T-helper 2 cell treated with Interferon-gamma antibody and Interleukin-4, amounts not matched to agents 5 μg/mL and 100 μg/mL, for 36 hours (primary cell): ENCODE results near the gene HYOU1.
A peak's percentile ranks its signal among the peaks of the same experiment; 100 is the strongest.

ENCODE experiments used
- DNase-seq: peaks from one replicate; pipeline ENCODE4 v3.0.0; 2021; ENCODE audit warnings: low spot score
- H3K27ac Mint-ChIP-seq: one replicate; pipeline ENCODE4 v1.8.0; 2021; ENCODE audit warnings: mild to moderate bottlenecking, mixed read lengths
- H3K27me3 Mint-ChIP-seq: one replicate; pipeline ENCODE4 v1.8.0; 2021; ENCODE audit warnings: low read depth, mixed read lengths
- H3K36me3 Mint-ChIP-seq: one replicate; pipeline ENCODE4 v1.8.0; 2021; ENCODE audit warnings: low read depth, mixed read lengths
- H3K4me1 Mint-ChIP-seq: one replicate; pipeline ENCODE4 v1.8.0; 2021; ENCODE audit warnings: low read depth, mixed read lengths
- H3K4me3 Mint-ChIP-seq: one replicate; pipeline ENCODE4 v1.8.0; 2022; ENCODE audit warnings: mild to moderate bottlenecking, moderate library complexity, mixed read lengths
- H3K9me3 Mint-ChIP-seq: one replicate; pipeline ENCODE4 v1.8.0; 2021; ENCODE audit warnings: mixed read lengths

The HYOU1 gene

DNA sequence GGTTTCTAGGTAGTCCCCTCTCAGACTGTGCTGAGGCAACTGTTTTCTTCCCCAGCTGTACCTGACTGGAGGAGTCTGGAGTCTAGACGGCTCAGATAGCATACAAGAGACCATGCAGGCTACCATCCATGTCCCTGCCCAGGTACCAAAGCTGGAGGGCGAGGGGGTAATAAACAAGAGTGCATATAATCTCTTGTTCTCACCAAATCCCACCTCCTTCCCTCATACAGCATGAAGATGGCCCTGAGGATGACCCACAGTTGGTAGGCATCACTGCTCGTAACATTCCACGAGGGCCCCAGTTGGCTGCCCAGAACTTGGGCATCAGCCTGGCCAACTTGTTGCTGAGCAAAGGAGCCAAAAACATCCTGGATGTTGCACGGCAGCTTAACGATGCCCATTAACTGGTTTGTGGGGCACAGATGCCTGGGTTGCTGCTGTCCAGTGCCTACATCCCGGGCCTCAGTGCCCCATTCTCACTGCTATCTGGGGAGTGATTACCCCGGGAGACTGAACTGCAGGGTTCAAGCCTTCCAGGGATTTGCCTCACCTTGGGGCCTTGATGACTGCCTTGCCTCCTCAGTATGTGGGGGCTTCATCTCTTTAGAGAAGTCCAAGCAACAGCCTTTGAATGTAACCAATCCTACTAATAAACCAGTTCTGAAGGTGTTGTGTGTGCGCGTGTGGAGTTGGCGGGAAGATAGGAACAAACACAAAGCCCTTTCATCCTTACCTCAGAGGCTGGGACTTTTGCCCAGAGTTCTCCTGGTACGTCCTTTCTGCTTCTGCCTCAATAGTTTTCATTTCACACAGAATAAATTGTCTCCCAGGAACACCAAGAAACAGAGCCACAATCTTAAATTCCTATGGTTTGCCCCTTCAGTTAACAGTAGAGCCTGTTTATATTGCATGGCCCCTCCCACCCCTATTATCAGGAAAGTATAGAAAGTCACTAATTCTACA is 36.2 kb upstream of the HYOU1 start:
- H3K36me3 Mint-ChIP-seq = peaks cover 55% of the 10 kb centered on the region
- H3K4me3 Mint-ChIP-seq = peak overlapping the region; percentile 93
- no peak for DNase-seq
- peaks cover 37% of the 10 kb centered on the region for H3K4me1 Mint-ChIP-seq
- H3K27me3 Mint-ChIP-seq = peaks cover 3% of the 10 kb centered on the region
- peak overlapping the region; percentile 89 for H3K27ac Mint-ChIP-seq
- H3K9me3 Mint-ChIP-seq = no peaks in the 10 kb centered on the region

DNA sequence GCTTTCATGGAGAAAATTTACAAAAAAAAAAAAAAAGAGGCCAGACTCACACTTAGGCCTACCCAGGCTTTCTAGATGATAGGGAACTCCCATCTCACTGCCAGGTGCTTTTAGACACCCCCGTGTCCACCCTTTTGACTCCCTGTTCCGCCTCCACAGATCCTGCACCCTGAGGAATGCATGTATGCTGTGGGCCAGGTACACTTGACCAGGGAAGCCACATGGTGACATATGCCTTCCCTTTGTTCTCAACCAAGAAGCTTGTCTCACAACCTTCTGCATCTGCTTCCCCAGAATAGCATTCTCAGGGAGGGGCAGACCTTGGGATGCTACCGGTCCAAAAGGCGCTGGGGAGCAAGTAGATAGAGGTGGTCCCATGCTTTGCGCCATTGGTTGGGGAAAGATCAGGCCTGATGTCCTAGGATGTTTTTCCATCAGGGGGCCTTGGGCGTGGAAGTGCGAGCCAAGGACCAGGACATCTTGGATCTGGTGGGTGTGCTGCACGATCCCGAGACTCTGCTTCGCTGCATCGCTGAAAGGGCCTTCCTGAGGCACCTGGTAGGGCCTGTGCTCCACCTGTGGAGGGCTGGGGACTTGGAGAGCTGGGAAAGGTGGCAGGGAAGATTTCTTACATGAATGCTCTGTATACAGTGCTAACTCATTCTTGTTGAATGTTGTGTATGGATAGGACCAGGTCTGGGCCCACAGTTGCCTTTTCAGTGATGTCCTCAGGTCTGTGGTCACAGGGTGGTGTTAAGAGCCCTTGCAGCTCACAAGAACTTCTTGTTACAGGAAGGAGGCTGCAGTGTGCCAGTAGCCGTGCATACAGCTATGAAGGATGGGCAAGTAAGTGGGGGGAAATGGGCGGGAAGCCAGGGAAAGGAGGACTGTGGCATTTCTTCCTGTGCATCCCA is 35.2 kb upstream of the HYOU1 start:
- Mint-ChIP-seq H3K36me3 (peaks cover 46% of the 10 kb centered on the region), H3K4me3 (peak overlapping the region; percentile 93)

GRCh38 chr11:119091178-119091577 is 34.2 kb upstream of the HYOU1 start:
- H3K27me3 Mint-ChIP-seq = peaks cover 3% of the 10 kb centered on the region
- H3K4me3 Mint-ChIP-seq = no peak overlapping the region
- no peak overlapping the region for H3K27ac Mint-ChIP-seq
- no peak for DNase-seq
- H3K36me3 Mint-ChIP-seq = peaks cover 39% of the 10 kb centered on the region
- no peaks in the 10 kb centered on the region for H3K9me3 Mint-ChIP-seq
- peaks cover 49% of the 10 kb centered on the region for H3K4me1 Mint-ChIP-seq

More for the DNA sequence above, 35.2 kb upstream of the HYOU1 start:
- peaks cover 47% of the 10 kb centered on the region for H3K4me1 Mint-ChIP-seq
- H3K27me3 Mint-ChIP-seq = peaks cover 3% of the 10 kb centered on the region
- H3K9me3 Mint-ChIP-seq = no peaks in the 10 kb centered on the region
- H3K27ac Mint-ChIP-seq = peak overlapping the region; percentile 64
- no peak for DNase-seq

- Mint-ChIP-seq H3K36me3 (peaks cover 30% of the 10 kb centered on the region), H3K4me1 (peaks cover 49% of the 10 kb centered on the region), H3K9me3 (no peaks in the 10 kb centered on the region), H3K27me3 (no peaks in the 10 kb centered on the region), H3K4me3 (no peak overlapping the region), H3K27ac (peak overlapping the region; percentile 6)
- no peak for DNase-seq
Measured at GRCh38 chr11:119089319-119089718, 32.3 kb upstream of the HYOU1 start.

GRCh38 chr11:119088406-119088805 is 31.4 kb upstream of the HYOU1 start:
- Mint-ChIP-seq H3K36me3 (peaks cover 21% of the 10 kb centered on the region), H3K27ac (no peak overlapping the region), H3K27me3 (no peaks in the 10 kb centered on the region), H3K4me3 (no peak overlapping the region), H3K4me1 (peaks cover 43% of the 10 kb centered on the region), H3K9me3 (no peaks in the 10 kb centered on the region)
- DNase-seq = no peak

GRCh38 chr11:119087747-119088241 is 30.8 kb upstream of the HYOU1 start:
- Mint-ChIP-seq H3K36me3 (peaks cover 16% of the 10 kb centered on the region), H3K9me3 (no peaks in the 10 kb centered on the region), H3K4me1 (peaks cover 40% of the 10 kb centered on the region), H3K27me3 (no peaks in the 10 kb centered on the region), H3K27ac (peak overlapping the region; percentile 62), H3K4me3 (peak overlapping the region; percentile 57)
- no peak for DNase-seq

DNA sequence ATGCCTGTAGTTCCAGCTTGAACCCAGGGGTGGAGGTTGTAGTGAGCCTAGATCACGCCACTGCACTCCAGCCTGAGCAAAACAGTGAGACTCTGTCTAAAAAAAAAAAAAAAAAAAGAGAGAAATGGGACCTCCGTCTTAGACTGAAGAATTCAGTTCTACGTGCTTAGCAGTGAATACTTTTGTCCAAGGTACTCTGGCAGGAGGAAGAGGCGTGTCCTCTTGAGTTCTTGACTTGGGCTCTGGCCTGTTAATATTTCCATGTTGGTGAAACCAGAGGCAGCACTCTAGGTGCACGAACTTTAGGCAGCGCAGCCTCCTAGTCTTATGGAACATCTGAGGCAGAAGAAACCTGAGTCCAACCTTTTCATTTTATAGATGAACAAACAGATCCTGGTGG is 30.1 kb upstream of the HYOU1 start:
- peaks cover 14% of the 10 kb centered on the region for H3K36me3 Mint-ChIP-seq
- H3K27me3 Mint-ChIP-seq = no peaks in the 10 kb centered on the region
- H3K27ac Mint-ChIP-seq = peak overlapping the region; percentile 55
- no peaks in the 10 kb centered on the region for H3K9me3 Mint-ChIP-seq
- no peak for DNase-seq
- H3K4me1 Mint-ChIP-seq = peaks cover 33% of the 10 kb centered on the region
- H3K4me3 Mint-ChIP-seq = peak overlapping the region; percentile 57

DNA sequence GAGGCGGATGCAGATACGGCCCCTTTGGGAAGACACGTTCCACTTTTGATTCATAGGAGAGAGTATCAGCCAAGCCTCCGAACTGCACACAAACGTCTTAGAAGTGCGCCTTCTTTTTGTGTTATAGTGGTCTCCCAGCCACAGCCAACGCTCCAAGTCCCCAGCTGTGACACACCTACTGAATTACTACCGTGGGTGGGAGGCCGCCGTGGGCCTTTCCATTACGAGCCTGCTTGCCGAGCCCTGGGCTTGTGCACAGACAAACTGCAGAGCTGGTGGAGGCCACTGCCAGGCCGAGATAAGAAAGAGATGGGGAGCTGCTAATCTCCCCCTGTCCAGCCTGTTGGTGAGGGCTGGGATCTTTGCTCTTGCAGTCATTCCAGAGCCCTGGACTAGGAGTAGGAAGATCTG is 28.4 kb upstream of the HYOU1 start:
- peaks cover 31% of the 10 kb centered on the region for H3K4me1 Mint-ChIP-seq
- peaks cover 23% of the 10 kb centered on the region for H3K36me3 Mint-ChIP-seq
- no peaks in the 10 kb centered on the region for H3K9me3 Mint-ChIP-seq
- H3K27me3 Mint-ChIP-seq = no peaks in the 10 kb centered on the region
- peak overlapping the region; percentile 86 for H3K27ac Mint-ChIP-seq
- DNase-seq = no peak
- peak overlapping the region; percentile 98 for H3K4me3 Mint-ChIP-seq

DNA sequence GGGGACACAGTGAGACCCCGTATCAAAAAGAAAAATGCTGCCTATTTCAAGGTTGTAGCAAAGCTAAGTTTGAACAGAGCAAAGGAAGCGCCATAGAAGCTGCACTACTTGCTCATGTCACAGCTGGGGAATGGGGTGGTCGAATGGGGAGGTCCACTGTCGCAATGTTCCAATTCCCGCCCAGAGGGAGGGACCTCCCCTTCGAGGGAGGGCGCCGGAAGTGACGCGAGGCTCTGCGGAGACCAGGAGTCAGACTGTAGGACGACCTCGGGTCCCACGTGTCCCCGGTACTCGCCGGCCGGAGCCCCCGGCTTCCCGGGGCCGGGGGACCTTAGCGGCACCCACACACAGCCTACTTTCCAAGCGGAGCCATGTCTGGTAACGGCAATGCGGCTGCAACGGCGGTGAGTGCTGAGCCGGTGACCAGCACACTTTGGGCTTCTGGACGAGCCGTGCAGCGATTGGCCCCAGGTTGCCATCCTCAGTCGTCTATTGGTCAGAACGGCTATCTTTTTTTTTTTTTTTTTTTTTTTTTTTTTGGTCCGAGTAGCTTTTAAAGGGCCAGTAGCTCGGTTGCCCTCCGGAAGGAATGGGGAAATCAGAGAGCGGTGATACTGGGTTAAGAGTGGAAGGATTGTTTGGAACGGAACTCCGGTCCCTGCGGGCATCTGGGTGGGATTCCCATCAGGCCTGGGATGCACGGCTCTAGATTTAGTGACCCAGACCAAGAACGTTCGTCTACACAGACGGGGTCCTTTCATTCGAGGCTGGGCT is 27.8 kb upstream of the HYOU1 start, which contains the start of gene HMBS:
TSS of gene HMBS (plus strand) at position 219 of the 774 bp plus-strand sequence. CDS start at position 372, 153 bp downstream.
- Mint-ChIP-seq H3K4me1 (peaks cover 29% of the 10 kb centered on the region), H3K4me3 (peak within 1 kb of the TSS; percentile 98), H3K27me3 (no peaks in the 10 kb centered on the region), H3K27ac (peak within 1 kb of the TSS; percentile 86), H3K9me3 (no peaks in the 10 kb centered on the region), H3K36me3 (peaks cover 24% of the 10 kb centered on the region)
- peak; percentile 95 for DNase-seq

GRCh38 chr11:119081682-119082260 is 24.8 kb upstream of the HYOU1 start:
- peaks cover 9% of the 10 kb centered on the region for H3K4me1 Mint-ChIP-seq
- H3K4me3 Mint-ChIP-seq = no peak overlapping the region
- H3K9me3 Mint-ChIP-seq = no peaks in the 10 kb centered on the region
- H3K27ac Mint-ChIP-seq = no peak overlapping the region
- H3K27me3 Mint-ChIP-seq = no peaks in the 10 kb centered on the region
- H3K36me3 Mint-ChIP-seq = peaks cover 46% of the 10 kb centered on the region
- no peak for DNase-seq

DNA sequence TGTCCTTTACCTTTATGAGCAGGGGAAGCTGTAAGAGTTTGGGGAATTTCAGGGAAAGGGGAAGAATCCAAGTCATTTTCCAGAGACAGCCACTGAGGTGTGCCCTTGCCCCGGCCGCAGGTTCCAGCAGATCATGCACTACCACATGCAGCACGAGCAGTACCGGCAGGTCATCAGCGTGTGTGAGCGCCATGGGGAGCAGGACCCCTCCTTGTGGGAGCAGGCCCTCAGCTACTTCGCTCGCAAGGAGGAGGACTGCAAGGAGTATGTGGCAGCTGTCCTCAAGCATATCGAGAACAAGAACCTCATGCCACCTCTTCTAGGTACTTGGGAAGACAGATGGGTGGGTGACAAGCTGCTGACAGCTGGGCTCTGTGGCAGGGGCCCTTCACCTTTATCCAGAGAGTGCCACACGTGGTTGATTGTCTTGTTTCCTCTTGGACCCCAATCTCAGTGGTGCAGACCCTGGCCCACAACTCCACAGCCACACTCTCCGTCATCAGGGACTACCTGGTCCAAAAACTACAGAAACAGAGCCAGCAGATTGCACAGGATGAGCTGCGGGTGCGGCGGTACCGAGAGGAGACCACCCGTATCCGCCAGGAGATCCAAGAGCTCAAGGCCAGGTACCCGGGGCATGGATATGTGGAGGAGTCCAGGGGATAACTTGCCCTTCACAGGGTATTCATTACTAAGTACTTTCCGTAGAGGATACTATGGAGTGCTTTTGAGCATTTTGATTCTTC is 21.8 kb upstream of the HYOU1 start:
- DNase-seq = no peak
- no peaks in the 10 kb centered on the region for H3K27me3 Mint-ChIP-seq
- H3K4me3 Mint-ChIP-seq = no peak overlapping the region
- H3K4me1 Mint-ChIP-seq = no peaks in the 10 kb centered on the region
- no peaks in the 10 kb centered on the region for H3K9me3 Mint-ChIP-seq
- peaks cover 51% of the 10 kb centered on the region for H3K36me3 Mint-ChIP-seq
- H3K27ac Mint-ChIP-seq = no peak overlapping the region

GRCh38 chr11:119077839-119078238 is 20.8 kb upstream of the HYOU1 start:
- Mint-ChIP-seq H3K9me3 (no peaks in the 10 kb centered on the region), H3K4me1 (no peaks in the 10 kb centered on the region), H3K4me3 (no peak overlapping the region)

More at GRCh38 chr11:119077839-119078238, 20.8 kb upstream of the HYOU1 start:
- no peak for DNase-seq
- Mint-ChIP-seq H3K36me3 (peaks cover 58% of the 10 kb centered on the region), H3K27ac (no peak overlapping the region), H3K27me3 (no peaks in the 10 kb centered on the region)
